Ascending aorta (tissue), 2 donors: ENCODE measurements around the gene WDR64. TPM values are rescaled to one million over a fixed set of nuclear protein-coding genes. Genes with fewer than 3 reads are reported as not detected.

Experiments used
- DNase-seq, 2 donors: peaks; one replicate each; pipeline ENCODE4 v3.0.0-alpha.2; 2019; ENCODE audit warnings: low spot score in 2 of 2
- H3K27ac ChIP-seq, 2 donors: fragments of 200-600 bp; sonication (generic); one replicate each; pipeline ENCODE4 v1.5.1; 2016 to 2017; ENCODE audit warnings: mild to moderate bottlenecking in 1 of 2
- H3K27me3 ChIP-seq: fragments of 200-600 bp; sonication (generic); one replicate; pipeline ENCODE4 v1.5.1; 2017
- H3K36me3 ChIP-seq, 2 donors: fragments of 200-600 bp; sonication (generic); one replicate each; pipeline ENCODE4 v1.5.1; 2016
- H3K4me1 ChIP-seq, 2 donors: fragments of 200-600 bp; sonication (generic); one replicate each; pipeline ENCODE4 v1.5.1; 2016 to 2017; ENCODE audit warnings: mild to moderate bottlenecking in 1 of 2
- H3K4me3 ChIP-seq, 2 donors: fragments of 200-600 bp; sonication (generic); one replicate each; pipeline ENCODE4 v1.5.1; 2016 to 2017; ENCODE audit warnings: mild to moderate bottlenecking in 1 of 2
- H3K9me3 ChIP-seq, 2 donors: fragments of 200-600 bp; sonication (generic); one replicate each; pipeline ENCODE4 v1.5.1; 2016
- CTCF ChIP-seq, 3 experiments: fragments of 200-600 bp in 2 of 3; fragments of 450-650 bp in 1 of 3; sonication (generic) in 2 of 3; IDR thresholded peaks; one replicate each; pipeline ENCODE4 v1.5.1; 2016 to 2019; ENCODE audit warnings: antibody characterized with exemption in 3 of 3, mild to moderate bottlenecking in 1 of 3, moderate library complexity in 1 of 3
- intact Hi-C: fragments of 100-400 bp; cut with DNase I; formaldehyde crosslinking; loops from one replicate; pipeline ENCODE4 v1.15.1; 2023
- total RNA-seq: library from RNA; depleted of rRNA; stranded (reverse); fragments of >200 nt; gene quantifications from one replicate; pipeline ENCODE4 v1.1.0, GENCODE V29; 2016

The WDR64 gene
- total RNA-seq, 1 donor from 2014 or later = not detected

GRCh38 chr1:241813768-241814320, 161.8 kb downstream of the WDR64 start:
- Histone ChIP-seq H3K36me3 (no peaks in the 10 kb centered on the region), H3K27me3 (no peaks in the 10 kb centered on the region), H3K9me3 (no peaks in the 10 kb centered on the region), H3K27ac (no peak overlapping the region), H3K4me1 (peaks cover 0 to 3% of the 10 kb centered on the region in 2 donors), H3K4me3 (no peak overlapping the region)
- intact Hi-C loops = no loop called here
- no peak for DNase-seq
- no peak for TF ChIP-seq CTCF (IDR thresholded peaks at IDR 0.05)

- H3K27ac ChIP-seq = no peak overlapping the region
- peaks cover 0 to 3% of the 10 kb centered on the region in 2 donors for H3K4me1 ChIP-seq
- no peak overlapping the region for H3K4me3 ChIP-seq
- H3K36me3 ChIP-seq = no peaks in the 10 kb centered on the region
- H3K9me3 ChIP-seq = no peaks in the 10 kb centered on the region
- intact Hi-C loops = no loop called here
- no peak for DNase-seq
- no peaks in the 10 kb centered on the region for H3K27me3 ChIP-seq
- no peak for TF ChIP-seq CTCF (IDR thresholded peaks at IDR 0.05)
Observed at GRCh38 chr1:241816008-241816407, 163.9 kb downstream of the WDR64 start.

GRCh38 chr1:241817331-241817792, 165.3 kb downstream of the WDR64 start:
- no peak overlapping the region for H3K4me3 ChIP-seq
- no peak overlapping the region for H3K27ac ChIP-seq
- H3K27me3 ChIP-seq = no peaks in the 10 kb centered on the region
- TF ChIP-seq CTCF (IDR thresholded peaks at IDR 0.05) = no peak
- H3K9me3 ChIP-seq = no peaks in the 10 kb centered on the region
- no peaks in the 10 kb centered on the region for H3K36me3 ChIP-seq
- intact Hi-C loops = no loop called here
- no peak for DNase-seq
- H3K4me1 ChIP-seq = peaks cover 0 to 3% of the 10 kb centered on the region in 2 donors

GRCh38 chr1:241817956-241818612, 166.0 kb downstream of the WDR64 start:
- no peak for TF ChIP-seq CTCF (IDR thresholded peaks at IDR 0.05)
- H3K27ac ChIP-seq = no peak overlapping the region
- intact Hi-C loops = no loop called here
- H3K36me3 ChIP-seq = no peaks in the 10 kb centered on the region
- H3K4me3 ChIP-seq = no peak overlapping the region
- H3K4me1 ChIP-seq = peaks cover 0 to 3% of the 10 kb centered on the region in 2 donors
- H3K27me3 ChIP-seq = no peaks in the 10 kb centered on the region
- H3K9me3 ChIP-seq = no peaks in the 10 kb centered on the region
- DNase-seq = no peak

DNA sequence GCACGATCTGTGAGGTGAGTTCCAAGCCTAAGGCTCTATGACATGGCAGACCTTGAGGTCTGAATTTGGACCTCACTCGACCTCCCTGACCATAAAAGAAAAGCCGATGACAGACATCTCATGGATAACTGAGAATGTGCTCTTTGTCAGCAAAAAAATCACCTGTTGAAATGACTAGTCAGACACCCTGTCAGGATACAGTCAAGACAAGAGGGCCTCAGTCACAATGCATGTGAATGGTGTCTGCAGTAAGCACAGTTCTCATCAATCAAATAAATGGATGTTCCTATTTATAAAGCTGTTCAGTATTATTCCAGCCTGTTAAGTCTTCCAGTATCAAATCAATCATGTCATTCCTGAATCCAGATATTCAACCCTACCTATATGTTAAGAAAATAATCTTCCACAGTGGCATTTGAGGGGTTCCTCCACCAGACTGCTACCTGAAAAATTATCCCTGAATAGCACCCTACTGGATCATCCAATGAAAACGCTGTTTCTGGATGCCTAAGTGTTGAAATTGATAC, 167.3 kb downstream of the WDR64 start:
- H3K4me1 ChIP-seq = peaks cover 0 to 3% of the 10 kb centered on the region in 2 donors
- TF ChIP-seq CTCF (IDR thresholded peaks at IDR 0.05) = no peak

More for the DNA sequence above, 167.3 kb downstream of the WDR64 start:
- no peak for DNase-seq
- intact Hi-C loops = no loop called here
- Histone ChIP-seq H3K36me3 (no peaks in the 10 kb centered on the region), H3K9me3 (no peaks in the 10 kb centered on the region), H3K4me3 (no peak overlapping the region), H3K27ac (no peak overlapping the region), H3K27me3 (no peaks in the 10 kb centered on the region)
